ENCODE data around the gene BNC2. TPM values are rescaled to one million over a fixed set of nuclear protein-coding genes. Genes with fewer than 3 reads are reported as not detected.
"Not testable (repeated sequence)": the region's sequence is repeated elsewhere in the genome, so short reads cannot be mapped to it uniquely, and the experiment has no call there.

BNC2 gene
- total RNA-seq, 2 experiments from 2014 or later = not detected

- DNase-seq = no peak
- intact Hi-C loops (cut with DNase I, micrococcal nuclease) = loop anchor here in 1 of 2 experiments (10.0 kb wide), 1 partner anchor 60 kb away; no protein-coding TSS in a partner anchor
- Mint-ChIP-seq H3K4me3 (no peak overlapping the region), H3K36me3 (ENCODE audit: low read depth) (no peaks in the 10 kb centered on the region), H3K27me3 (no peaks in the 10 kb centered on the region), H3K27ac (no peak overlapping the region), H3K4me1 (no peaks in the 10 kb centered on the region), H3K9me3 (ENCODE audit: low read depth) (no peaks in the 10 kb centered on the region)
- POLR2A ChIA-PET = no interaction called here
- CTCF ChIA-PET = no interaction called here
- ATAC-seq = no peak
Measured at GRCh38 chr9:16484744-16485143, 385.7 kb downstream of the BNC2 start.

GRCh38 chr9:16484180-16484579 is 386.3 kb downstream of the BNC2 start:
- CTCF ChIA-PET = no interaction called here
- POLR2A ChIA-PET = no interaction called here
- H3K27me3 Mint-ChIP-seq = no peaks in the 10 kb centered on the region
- H3K36me3 Mint-ChIP-seq (ENCODE audit: low read depth) = no peaks in the 10 kb centered on the region
- H3K9me3 Mint-ChIP-seq (ENCODE audit: low read depth) = no peaks in the 10 kb centered on the region
- DNase-seq = no peak
- ATAC-seq = no peak
- no peaks in the 10 kb centered on the region for H3K4me1 Mint-ChIP-seq
- H3K4me3 Mint-ChIP-seq = no peak overlapping the region
- H3K27ac Mint-ChIP-seq = no peak overlapping the region
- intact Hi-C loops (cut with DNase I, micrococcal nuclease) = loop anchor here in 1 of 2 experiments (10.0 kb wide), 1 partner anchor 59 kb away; no protein-coding TSS in a partner anchor

GRCh38 chr9:16482764-16483163 is 387.7 kb downstream of the BNC2 start:
- H3K27me3 Mint-ChIP-seq = no peaks in the 10 kb centered on the region
- no peaks in the 10 kb centered on the region for H3K4me1 Mint-ChIP-seq
- ChIA-PET CTCF (no interaction called here), POLR2A (no interaction called here)
- no peak overlapping the region for H3K4me3 Mint-ChIP-seq
- intact Hi-C loops (cut with DNase I, micrococcal nuclease) = loop anchor here in 1 of 2 experiments (10.0 kb wide), 1 partner anchor 58 kb away; no protein-coding TSS in a partner anchor
- H3K9me3 Mint-ChIP-seq (ENCODE audit: low read depth) = no peaks in the 10 kb centered on the region
- DNase-seq (no peak), ATAC-seq (no peak)
- no peaks in the 10 kb centered on the region for H3K36me3 Mint-ChIP-seq (ENCODE audit: low read depth)
- H3K27ac Mint-ChIP-seq = no peak overlapping the region

- H3K4me1 Mint-ChIP-seq; H3K36me3 Mint-ChIP-seq (ENCODE audit: low read depth); H3K27ac Mint-ChIP-seq; ATAC-seq; H3K27me3 Mint-ChIP-seq; CTCF ChIA-PET; H3K9me3 Mint-ChIP-seq (ENCODE audit: low read depth); H3K4me3 Mint-ChIP-seq; DNase-seq; POLR2A ChIA-PET: not testable (repeated sequence)
- intact Hi-C loops (cut with DNase I, micrococcal nuclease) = loop anchor here in 1 of 2 experiments (10.0 kb wide), 1 partner anchor 56 kb away; no protein-coding TSS in a partner anchor
Measured at GRCh38 chr9:16480584-16480983, 389.9 kb downstream of the BNC2 start.

- ATAC-seq (no peak), DNase-seq (no peak)
- no peaks in the 10 kb centered on the region for H3K36me3 Mint-ChIP-seq (ENCODE audit: low read depth)
- H3K4me1 Mint-ChIP-seq = no peaks in the 10 kb centered on the region
- no peaks in the 10 kb centered on the region for H3K27me3 Mint-ChIP-seq
- intact Hi-C loops (cut with DNase I, micrococcal nuclease) = loop anchor here in 1 of 2 experiments (10.0 kb wide), 1 partner anchor 291 kb away; no protein-coding TSS in a partner anchor
- H3K27ac Mint-ChIP-seq = no peak overlapping the region
- no peak overlapping the region for H3K4me3 Mint-ChIP-seq
- ChIA-PET POLR2A (no interaction called here), CTCF (interaction anchor here (0.9 kb wide), 1 partner anchor 1526 kb away, joined by 4 read pairs; no protein-coding TSS in a partner anchor)
- H3K9me3 Mint-ChIP-seq (ENCODE audit: low read depth) = no peaks in the 10 kb centered on the region
Measured at GRCh38 chr9:16475996-16476395, 394.5 kb downstream of the BNC2 start.

- Mint-ChIP-seq H3K27ac (no peak overlapping the region), H3K27me3 (no peaks in the 10 kb centered on the region), H3K9me3 (ENCODE audit: low read depth) (no peaks in the 10 kb centered on the region), H3K4me3 (no peak overlapping the region), H3K4me1 (no peaks in the 10 kb centered on the region), H3K36me3 (ENCODE audit: low read depth) (no peaks in the 10 kb centered on the region)
- intact Hi-C loops (cut with DNase I, micrococcal nuclease) = loop anchor here in 1 of 2 experiments (10.0 kb wide), 1 partner anchor 290 kb away; no protein-coding TSS in a partner anchor
- DNase-seq (no peak), ATAC-seq (no peak)
- CTCF ChIA-PET = interaction anchor here (0.9 kb wide), 1 partner anchor 408 kb away, joined by 3 read pairs; no protein-coding TSS in a partner anchor
- POLR2A ChIA-PET = no interaction called here
Measured at GRCh38 chr9:16475257-16475656, 395.2 kb downstream of the BNC2 start.

GRCh38 chr9:16469184-16469583 is 401.3 kb downstream of the BNC2 start:
- intact Hi-C loops (cut with DNase I, micrococcal nuclease) = no loop called here
- Mint-ChIP-seq H3K27me3 (no peaks in the 10 kb centered on the region), H3K4me1 (no peaks in the 10 kb centered on the region), H3K36me3 (ENCODE audit: low read depth) (no peaks in the 10 kb centered on the region), H3K4me3 (no peak overlapping the region), H3K9me3 (ENCODE audit: low read depth) (peaks cover 7% of the 10 kb centered on the region), H3K27ac (no peak overlapping the region)
- ATAC-seq (no peak), DNase-seq (no peak)
- POLR2A ChIA-PET = no interaction called here
- CTCF ChIA-PET = no interaction called here

GRCh38 chr9:16461851-16462250 is 408.6 kb downstream of the BNC2 start:
- ChIA-PET CTCF (no interaction called here), POLR2A (no interaction called here)
- Mint-ChIP-seq H3K27me3 (no peaks in the 10 kb centered on the region), H3K27ac (no peak overlapping the region), H3K4me1 (no peaks in the 10 kb centered on the region), H3K9me3 (ENCODE audit: low read depth) (peaks cover 4% of the 10 kb centered on the region), H3K4me3 (no peak overlapping the region), H3K36me3 (ENCODE audit: low read depth) (no peaks in the 10 kb centered on the region)
- intact Hi-C loops (cut with DNase I, micrococcal nuclease) = no loop called here
- ATAC-seq (no peak), DNase-seq (no peak)

GRCh38 chr9:16461137-16461840 is 409.2 kb downstream of the BNC2 start:
- ChIA-PET CTCF (no interaction called here), POLR2A (no interaction called here)
- Mint-ChIP-seq H3K4me1 (no peaks in the 10 kb centered on the region), H3K27ac (no peak overlapping the region), H3K27me3 (no peaks in the 10 kb centered on the region), H3K9me3 (ENCODE audit: low read depth) (peaks cover 4% of the 10 kb centered on the region), H3K4me3 (no peak overlapping the region), H3K36me3 (ENCODE audit: low read depth) (no peaks in the 10 kb centered on the region)
- intact Hi-C loops (cut with DNase I, micrococcal nuclease) = no loop called here
- no peak for ATAC-seq
- DNase-seq = no peak

- Mint-ChIP-seq H3K4me3 (no peak overlapping the region), H3K36me3 (ENCODE audit: low read depth) (no peaks in the 10 kb centered on the region), H3K4me1 (no peaks in the 10 kb centered on the region), H3K9me3 (ENCODE audit: low read depth) (peaks cover 4% of the 10 kb centered on the region), H3K27me3 (no peaks in the 10 kb centered on the region), H3K27ac (no peak overlapping the region)
- ATAC-seq = no peak
- DNase-seq = no peak
- intact Hi-C loops (cut with DNase I, micrococcal nuclease) = no loop called here
- CTCF ChIA-PET = no interaction called here
- POLR2A ChIA-PET = no interaction called here
Measured at GRCh38 chr9:16460696-16461095, 409.8 kb downstream of the BNC2 start.

GRCh38 chr9:16459421-16460148 is 410.9 kb downstream of the BNC2 start:
- CTCF ChIA-PET = no interaction called here
- POLR2A ChIA-PET = no interaction called here
- Mint-ChIP-seq H3K4me1 (no peaks in the 10 kb centered on the region), H3K36me3 (ENCODE audit: low read depth) (no peaks in the 10 kb centered on the region), H3K27ac (no peak overlapping the region), H3K9me3 (ENCODE audit: low read depth) (no peaks in the 10 kb centered on the region), H3K27me3 (no peaks in the 10 kb centered on the region), H3K4me3 (no peak overlapping the region)
- DNase-seq = no peak
- intact Hi-C loops (cut with DNase I, micrococcal nuclease) = no loop called here
- no peak for ATAC-seq
